Activated gamma-delta T cell treated with anti-CD3 and anti-CD28 coated beads, Interleukin-2, amount 50 U/mL, for 16 hours (primary cell): Measurements from ENCODE around the gene ELF3.
"Not testable (repeated sequence)": the region's sequence is repeated elsewhere in the genome, so short reads cannot be mapped to it uniquely, and the experiment has no call there.

Experiments
- DNase-seq: peaks from one replicate; pipeline ENCODE4 v3.0.0-alpha.2; 2020; ENCODE audit warnings: low read depth

Gene ELF3

GRCh38 chr1:202036595-202037387 lies 26.4 kb downstream of the ELF3 start:
- DNase-seq: no peak

DNA sequence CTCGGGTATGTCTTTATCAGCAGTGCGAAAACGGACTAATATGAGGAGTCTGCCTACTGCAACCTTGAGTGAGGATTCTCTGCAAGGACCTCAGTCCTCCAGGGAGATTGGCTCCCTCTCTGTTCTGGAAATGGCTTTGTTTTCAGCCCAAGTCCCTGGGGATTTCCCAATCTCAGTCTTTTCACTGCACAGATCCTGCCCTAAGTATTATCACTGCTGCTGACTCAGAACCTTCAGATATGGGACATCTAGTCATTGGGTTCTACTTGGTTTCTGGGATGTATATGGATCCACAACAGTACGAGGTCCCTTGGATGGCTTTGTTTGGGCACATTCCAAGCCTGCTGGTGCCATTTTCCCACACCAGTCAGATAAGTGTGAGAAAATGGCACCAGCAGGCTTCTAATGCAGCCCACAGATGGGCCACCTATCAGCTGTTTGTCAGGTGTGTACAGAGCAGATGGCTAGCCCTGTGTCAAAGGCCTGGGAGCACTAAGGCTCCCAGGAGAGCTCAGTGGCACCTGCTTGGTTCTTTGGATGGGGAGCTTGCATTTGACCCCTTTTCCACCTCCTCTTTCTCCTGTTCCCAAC lies 27.4 kb downstream of the ELF3 start:
- DNase-seq: no peak

DNA sequence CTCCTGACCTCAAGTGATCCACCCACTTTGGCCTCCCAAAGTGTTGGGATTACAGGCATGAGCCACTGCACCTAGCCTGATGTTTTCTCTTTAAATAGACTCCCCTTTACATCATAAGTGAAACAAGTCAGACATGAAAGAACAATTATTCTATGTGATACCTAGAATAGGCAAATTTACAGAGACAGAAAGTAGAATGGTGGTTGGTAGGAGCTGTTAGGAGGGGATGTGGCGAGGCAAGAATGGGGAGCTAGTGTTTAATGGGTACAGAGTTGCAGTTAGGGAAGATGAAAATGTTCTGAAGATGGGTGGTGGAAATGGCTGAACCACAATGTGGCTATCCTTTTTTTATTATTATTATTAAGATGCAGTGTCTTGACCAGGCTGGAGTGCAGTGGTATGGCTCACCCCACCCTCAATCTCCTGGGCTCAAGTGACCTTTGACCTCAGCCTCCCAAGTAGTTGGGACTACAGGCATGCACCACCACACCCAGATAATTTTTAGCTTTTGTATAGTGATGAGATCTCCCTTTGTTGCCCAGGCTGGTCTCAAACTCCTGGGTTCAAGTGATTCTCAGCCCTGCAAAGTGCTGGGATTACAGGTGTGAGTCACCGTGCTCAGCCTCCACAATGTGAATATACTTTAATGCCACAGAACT lies 28.4 kb downstream of the ELF3 start:
- DNase-seq: no peak

GRCh38 chr1:202045705-202046104 lies 35.3 kb downstream of the ELF3 start:
- no peak for DNase-seq

DNA sequence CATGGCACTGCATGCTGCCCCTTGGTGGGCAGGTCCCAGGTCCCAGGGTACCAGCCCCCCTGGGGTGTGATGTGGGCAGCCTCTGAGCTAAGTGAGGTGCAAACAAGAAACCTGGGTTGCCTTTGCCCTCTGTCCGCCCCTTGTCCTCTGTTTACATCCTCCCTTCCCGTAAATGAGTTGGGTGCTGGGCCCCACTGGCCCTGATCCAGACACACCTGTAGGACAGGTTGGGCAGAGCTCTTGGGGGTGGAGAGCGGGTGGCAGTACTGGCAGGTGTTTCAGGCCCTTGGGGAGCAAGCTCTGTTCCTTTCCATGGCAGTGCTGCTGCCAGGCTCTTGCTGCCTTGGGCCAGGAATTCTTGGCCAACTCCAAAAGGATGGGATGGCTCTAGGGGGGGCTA lies 35.8 kb downstream of the ELF3 start:
- DNase-seq: no peak

- no peak for DNase-seq
Measured at GRCh38 chr1:202046748-202047708, 36.6 kb downstream of the ELF3 start.

- no peak for DNase-seq
Measured at GRCh38 chr1:202047977-202048376, 37.6 kb downstream of the ELF3 start.

GRCh38 chr1:202049129-202049528 lies 38.7 kb downstream of the ELF3 start:
- DNase-seq: no peak

- no peak for DNase-seq
Measured at GRCh38 chr1:202054094-202054493, 43.7 kb downstream of the ELF3 start.

DNA sequence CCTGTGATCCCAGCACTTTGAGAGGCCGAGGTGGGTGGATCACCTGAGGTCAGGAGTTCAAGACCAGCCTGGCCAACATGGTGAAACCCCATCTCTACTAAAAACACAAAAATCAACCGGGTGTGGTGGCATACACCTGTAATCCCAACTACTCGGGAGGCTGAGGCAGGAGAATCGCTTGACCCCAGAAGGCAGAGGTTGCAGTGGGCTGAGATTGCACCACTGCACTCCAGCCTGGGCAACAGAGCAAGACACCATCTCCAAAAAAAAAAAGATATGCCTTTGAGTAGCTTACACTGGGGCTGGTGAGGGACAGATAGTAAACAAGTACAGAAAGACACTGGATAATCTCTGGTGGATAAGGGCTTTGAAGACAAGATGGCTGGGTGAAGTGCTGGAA lies 44.3 kb downstream of the ELF3 start:
- DNase-seq: not testable (repeated sequence)

DNA sequence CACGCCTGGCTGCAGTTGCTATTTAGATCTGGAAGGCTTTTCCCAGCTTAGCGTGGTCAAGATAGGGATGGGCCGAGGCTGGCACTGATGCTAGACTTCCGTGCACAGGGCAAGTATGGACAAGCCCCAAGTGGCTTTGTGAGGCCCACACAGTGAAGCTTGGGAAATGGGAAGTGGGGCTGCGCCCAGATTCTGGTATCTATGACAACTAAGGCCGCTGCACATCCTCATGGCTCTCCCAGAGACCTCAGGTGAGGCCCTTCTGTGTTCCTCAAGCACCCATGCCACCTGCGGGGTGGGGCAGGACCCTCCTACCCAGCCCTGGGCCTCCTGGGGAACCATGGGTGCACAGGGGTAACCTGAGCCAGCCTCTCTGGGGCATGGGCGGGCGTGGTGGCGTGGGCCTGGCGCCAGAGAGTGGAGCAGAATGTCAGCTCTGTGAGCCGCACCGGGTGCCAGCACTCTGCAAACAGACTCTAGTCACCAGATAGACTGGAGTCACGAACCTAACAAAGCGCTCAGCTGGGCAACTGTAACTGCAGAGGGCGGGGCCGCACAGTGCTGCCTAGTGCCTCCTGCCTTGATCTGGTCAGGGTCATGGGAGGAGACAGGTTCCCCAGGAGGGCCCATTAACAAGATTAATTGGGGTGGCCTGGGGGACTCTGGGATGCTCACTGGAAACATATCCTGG lies 46.4 kb downstream of the ELF3 start:
- no peak for DNase-seq

GRCh38 chr1:202057335-202057704 lies 46.9 kb downstream of the ELF3 start:
- DNase-seq: not testable (repeated sequence)

DNA sequence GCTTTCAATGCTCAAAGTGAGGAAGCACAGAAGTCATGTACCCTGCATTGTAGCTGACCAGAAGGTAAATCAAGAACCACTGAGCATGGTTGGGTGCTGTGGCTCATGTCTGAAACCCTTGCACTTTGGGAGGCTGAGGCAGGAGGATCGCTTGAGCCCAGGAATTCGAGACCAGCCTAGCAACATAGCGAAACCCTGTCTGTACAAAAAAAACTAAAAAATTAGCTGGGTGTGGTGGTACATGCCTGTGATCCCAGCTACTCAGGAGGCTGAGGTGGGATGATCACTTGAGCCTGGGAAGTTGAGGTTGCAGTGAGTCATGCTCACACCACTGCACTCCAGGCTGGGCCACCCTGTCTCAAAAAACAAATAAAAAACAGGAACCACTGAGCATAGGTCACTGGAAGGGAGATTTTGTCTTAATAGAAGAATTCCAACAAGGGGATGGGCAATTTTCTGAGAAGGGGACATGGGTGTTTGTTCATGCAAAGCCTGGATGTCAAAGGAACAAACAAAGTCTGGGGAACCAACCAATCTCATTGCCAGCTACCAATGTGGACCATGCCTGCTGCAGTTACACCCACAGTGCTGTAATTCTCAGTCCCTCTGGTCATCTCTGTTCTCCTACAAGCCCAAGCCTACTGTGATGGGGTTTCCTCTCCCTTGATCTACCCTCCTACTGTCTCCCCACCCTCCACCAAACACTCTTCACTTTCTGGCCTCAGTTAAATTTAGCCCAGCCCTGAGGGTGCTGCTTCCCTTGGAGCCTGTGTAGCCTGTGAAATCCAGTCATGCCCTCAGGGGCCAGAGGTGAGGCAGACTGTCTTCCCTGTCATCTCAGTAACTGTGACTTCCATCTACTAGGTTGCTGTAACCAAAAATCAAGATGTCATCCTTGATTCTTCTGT lies 47.9 kb downstream of the ELF3 start:
- no peak for DNase-seq

DNA sequence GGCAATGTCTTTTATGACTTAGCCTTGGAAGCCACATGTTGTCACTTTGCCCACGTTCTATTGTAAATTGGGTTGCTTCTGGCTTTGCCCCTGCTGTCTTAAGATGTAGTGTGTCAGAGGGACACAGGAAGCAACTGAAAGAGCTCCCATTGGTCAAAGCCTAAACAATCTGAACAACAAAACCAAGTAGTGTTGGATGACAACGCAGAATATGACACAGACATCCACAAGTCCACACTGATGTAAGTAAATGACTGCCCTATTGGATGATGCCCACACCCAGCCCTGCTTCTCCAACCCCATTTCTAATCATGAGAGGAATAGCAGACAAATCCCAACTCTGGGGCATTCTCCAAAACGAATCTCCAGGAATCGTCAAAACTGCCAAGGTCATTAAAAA lies 50.7 kb downstream of the ELF3 start:
- no peak for DNase-seq

DNA sequence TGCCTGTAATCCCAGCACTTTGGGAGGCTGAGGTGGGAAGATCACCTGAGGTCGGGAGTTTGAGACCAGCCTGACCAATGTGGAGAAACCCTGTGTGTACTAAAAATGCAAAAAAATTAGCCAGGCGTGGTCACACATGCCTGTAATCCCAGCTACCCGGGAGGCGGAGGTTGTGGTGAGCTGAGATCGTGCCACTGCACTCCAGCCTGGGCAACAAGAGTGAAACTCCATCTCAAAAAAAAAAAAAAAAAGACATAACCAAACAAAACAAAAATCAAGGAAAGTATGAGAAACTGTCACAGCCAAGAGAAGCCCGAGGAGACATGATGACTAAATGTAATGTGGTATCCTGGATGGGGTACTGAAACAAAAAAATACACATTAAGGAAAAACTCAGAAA lies 51.4 kb downstream of the ELF3 start:
- not testable (repeated sequence) for DNase-seq

- not testable (repeated sequence) for DNase-seq
Measured at GRCh38 chr1:202062636-202063035, 52.2 kb downstream of the ELF3 start.

- DNase-seq: no peak
Measured at GRCh38 chr1:202063093-202063492, 52.7 kb downstream of the ELF3 start.

DNA sequence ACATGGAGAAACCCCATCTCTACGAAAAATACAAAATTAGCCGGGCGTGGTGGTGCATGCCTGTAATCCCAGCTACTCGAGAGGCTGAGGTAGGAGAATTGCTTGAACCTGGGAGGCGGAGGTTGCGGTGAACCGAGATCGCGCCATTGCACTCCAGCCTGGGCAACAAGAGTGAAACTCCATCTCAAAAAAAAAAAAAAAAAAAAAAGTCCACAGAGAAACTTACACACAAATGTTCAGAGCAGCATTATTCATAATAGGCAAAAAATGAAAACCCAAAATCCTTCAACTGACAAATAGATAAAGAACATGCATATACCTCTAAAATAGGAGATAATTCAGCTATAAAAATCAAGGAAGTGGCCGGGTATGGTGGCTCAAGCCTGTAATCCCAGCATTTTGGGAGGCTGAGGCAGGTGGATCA lies 54.5 kb downstream of the ELF3 start:
- DNase-seq: not testable (repeated sequence)
